Stimulated activated CD4-positive, alpha-beta T cell treated with anti-CD3 and anti-CD28 coated beads, Interleukin-2, amount 100 ng/mL, for 48 hours (primary cell): ENCODE results near the gene TPCN2.
A peak's percentile ranks its signal among the peaks of the same experiment; 100 is the strongest.
"Not testable (repeated sequence)": the region's sequence is repeated elsewhere in the genome, so short reads cannot be mapped to it uniquely, and the experiment has no call there.

Source experiments
- DNase-seq, 2 donors: peaks; one replicate each; pipeline ENCODE4 v3.0.0-alpha.2; 2020

Gene TPCN2

GRCh38 chr11:69048694-69049489 is at the start of gene TPCN2:
Gene TPCN2, plus strand, starts transcription at chr11:69048932. Its CDS starts 66 bp downstream, at chr11:69048998.
- peak; percentile 82 to 83 for DNase-seq

DNA sequence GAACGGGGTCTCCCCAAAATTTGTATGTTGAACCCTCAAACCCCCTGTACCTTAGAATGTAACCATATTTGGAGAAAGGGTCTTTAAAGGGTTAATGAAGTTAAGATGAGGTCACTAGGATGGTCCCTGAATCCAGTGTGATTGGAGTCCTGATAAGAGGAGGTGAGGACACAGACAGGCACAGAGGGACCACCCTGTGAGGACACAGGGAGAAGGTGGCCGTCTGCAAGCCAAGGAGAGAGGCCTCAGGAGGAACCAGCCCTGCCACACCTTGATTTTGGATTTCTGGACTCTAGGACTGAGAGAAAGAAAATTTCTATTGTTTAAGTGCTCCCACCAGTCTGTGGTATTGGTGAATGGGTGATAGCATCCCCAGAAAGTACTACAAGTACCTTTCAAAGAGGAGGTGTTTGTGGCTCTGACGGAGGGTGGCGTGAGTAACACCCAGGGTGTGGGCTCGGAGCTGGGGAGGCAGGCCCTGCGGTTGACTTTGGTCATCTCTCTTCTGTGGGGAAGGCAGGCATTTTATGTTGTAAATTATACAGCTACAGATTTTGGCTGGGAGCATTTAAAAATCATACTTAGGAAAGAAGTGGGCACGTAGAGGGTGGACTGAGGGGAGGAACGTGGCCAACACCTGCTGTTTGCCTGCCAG is 49.5 kb upstream of the TPCN2 start:
- DNase-seq = no peak

DNA sequence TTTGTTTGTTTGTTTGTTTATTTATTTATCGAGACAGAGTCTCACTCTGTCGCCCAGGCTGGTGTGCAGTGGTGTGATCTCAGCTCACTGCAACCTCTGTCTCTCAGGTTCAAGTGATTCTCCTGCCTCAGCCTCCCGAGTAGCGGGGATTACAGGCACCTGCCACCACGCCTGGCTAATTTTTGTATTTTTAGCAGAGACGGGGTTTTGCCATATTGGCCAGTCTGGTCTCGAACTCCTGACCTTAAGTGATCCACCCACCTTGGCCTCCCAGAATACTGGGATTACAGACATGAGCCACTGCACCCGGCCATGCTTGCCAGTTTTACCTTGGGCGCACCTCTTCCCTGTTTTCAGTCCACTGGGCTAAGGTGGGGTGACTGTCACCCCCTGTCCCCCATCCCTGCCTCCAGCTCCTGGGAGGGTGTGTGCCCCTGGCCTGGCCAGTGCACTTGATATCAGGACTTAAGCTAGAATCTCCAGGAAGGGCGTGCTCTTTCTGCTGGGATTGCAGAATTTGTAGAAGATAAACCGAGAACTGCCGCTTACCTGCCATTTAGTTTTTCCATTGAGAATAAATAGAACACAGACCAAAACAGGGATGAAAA is 48.9 kb upstream of the TPCN2 start:
- DNase-seq = not testable (repeated sequence)

- DNase-seq = no peak
Observed at GRCh38 chr11:69000391-69000790, 48.3 kb upstream of the TPCN2 start.

- DNase-seq = no peak
Observed at GRCh38 chr11:69000831-69001242, 47.9 kb upstream of the TPCN2 start.

DNA sequence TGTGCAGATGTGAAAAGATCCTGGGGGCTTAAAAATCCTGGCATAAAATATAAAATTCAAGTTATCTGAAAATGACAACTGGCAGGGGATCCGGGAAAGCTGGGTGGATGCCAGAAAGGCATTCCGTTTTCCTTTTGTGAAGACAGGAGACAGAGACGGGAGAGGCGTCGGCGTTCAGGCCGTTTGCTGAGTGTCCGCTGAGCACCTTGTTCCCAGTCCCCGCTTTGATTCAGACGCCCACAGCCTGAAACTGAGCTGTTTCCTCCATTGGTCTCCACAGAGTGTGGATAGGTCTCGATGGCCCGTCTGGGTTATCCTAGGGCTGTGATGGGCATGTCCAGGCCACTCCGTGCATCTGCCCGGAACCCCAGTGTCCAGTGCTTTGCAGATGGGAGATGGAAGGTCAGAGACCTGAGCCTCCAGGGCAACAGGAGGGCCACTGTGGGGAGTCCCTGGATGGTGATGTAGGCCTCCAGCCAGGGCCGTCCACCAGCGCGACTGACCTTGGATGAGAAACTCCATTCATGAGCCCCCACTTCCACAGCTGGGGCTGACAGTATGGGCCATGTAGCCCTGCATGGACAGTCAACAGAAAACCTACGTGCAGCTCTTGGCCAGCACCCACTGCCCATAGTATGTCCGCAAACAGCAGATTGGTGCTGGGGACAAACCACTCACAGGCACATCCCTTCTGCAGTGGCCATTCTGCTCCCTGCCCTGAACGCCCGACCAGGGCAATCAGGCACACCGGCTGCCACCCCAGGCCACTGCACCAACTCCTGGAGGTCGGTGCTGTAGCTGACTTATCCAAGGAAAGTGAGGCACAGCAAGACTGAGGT is 47.3 kb upstream of the TPCN2 start:
- DNase-seq = no peak

DNA sequence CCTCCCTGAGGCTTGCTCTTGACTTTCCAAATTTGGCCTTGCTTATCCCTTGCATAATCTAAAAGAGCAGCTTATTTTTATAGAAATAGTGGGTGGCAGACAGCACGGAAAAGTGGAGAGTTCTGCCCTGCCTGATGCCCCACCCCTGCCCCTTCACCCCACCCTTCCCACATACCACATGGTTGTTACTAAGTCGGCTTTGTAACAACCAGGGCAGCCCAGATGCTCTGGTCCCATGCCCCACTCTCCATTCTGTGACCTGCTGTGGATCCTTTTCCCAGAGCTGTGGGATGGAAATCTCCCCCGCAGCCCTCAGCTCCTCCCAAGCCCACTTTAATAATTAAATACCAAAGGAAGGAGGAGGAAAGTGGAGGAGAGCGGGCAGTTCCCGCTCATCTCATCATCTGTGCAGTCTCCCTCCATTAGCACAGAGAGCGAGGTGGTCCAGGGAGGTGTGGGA is 46.6 kb upstream of the TPCN2 start:
- no peak for DNase-seq

DNA sequence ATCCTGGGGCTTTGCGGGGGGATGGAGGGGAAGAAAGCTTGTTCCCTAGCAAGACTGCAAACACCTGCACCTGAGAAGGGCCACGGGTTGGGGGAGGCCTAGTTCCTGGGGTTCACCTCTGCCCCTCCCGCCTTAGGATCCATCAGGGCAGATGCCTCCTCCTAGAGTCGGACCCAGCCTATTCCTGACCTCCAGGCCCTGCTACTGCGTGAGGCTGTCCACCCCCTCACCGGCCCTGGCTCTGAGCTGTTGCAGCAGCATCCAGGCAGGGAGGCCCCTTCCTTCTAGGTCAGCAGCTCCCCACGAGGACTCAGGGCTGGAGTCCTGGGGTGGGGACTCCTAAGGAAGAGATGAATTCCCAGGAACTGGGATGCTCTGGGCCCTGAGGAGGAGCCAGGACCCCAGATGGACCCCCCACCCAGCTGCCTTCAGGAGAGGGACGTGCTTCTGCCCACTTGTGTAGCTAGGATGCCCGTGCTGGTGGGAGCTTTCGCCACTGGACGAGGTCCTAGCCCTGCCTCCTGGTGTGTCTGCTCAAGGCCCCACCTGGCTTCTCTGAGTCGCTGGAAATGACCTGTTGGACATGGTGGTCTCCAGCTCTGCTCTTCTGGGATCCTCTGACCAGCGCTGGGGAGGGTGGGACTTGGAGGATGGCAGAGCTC is 46.0 kb upstream of the TPCN2 start:
- no peak for DNase-seq

DNA sequence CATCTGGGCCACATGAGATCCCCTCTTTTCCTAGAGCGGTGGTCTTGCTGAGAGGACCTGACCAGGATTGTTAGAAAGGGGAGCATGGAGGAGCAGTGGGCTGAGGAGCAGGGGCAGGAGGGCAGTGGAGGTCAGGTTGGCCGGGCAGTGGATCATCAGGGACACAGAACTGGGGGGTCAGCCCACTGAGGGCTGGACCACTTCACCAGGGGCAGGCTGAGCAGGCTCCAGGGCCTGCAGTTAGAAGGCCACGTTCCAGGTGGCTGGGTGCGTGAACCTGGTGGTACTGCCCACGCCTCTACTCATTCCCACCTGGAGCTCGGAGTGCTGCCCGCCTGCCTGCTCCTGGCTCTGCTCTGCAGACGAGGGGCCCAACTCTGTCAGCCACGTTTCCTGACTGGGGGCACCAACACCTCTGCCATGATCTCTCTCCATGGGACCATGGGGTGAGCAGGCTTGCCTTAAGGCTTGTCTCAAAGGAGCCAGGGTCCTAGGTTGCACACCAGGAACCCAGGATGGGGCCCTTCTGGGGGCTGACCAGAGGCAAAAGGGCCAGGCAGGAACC is 45.3 kb upstream of the TPCN2 start:
- no peak for DNase-seq

- no peak for DNase-seq
Observed at GRCh38 chr11:69003866-69004367, 44.8 kb upstream of the TPCN2 start.

DNA sequence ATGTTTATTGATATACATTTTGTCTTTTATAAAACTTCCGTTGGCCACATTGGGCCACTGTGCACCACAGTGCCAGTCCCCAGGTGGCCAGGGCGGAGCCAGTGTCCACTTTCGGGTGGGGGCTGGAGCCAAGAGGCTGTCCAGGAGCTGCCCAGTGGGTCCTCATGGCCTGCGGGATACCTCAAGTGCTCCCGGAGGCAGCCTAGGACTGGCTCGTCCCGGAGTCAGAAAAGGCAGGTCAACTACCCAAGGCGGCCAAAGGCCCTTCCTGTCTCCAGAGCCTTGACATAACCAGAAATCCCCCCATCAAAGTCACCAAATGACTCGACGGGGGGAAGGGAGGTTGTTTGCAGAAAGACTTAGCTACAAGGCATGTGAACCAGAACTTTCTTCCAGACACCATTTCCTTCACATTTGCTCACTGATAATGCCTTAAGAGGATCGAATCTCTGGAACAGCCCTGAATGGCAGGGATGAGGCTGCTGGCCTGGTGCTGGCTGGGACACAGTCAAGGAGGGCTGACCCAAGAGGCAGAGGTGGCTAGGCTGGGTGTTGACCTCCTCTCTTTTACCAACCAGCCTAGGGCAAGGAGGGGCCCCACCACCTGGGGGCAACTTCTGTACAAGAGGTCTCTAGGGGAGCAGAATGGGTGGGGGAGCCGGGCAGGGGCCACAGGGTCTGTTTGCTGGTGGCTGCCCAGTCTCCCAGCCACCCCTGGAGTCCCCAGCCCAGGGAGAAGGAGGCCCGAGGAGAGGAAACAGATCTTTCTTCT is 44.1 kb upstream of the TPCN2 start:
- DNase-seq = no peak

- DNase-seq = no peak
Observed at GRCh38 chr11:69005183-69005630, 43.5 kb upstream of the TPCN2 start.

- no peak for DNase-seq
Observed at GRCh38 chr11:69005631-69006368, 42.9 kb upstream of the TPCN2 start.

GRCh38 chr11:69006816-69007215 is 41.9 kb upstream of the TPCN2 start:
- no peak for DNase-seq

- DNase-seq = no peak
Observed at GRCh38 chr11:69007975-69008381, 40.8 kb upstream of the TPCN2 start.

- DNase-seq = no peak
Observed at GRCh38 chr11:69008737-69009440, 39.8 kb upstream of the TPCN2 start.

DNA sequence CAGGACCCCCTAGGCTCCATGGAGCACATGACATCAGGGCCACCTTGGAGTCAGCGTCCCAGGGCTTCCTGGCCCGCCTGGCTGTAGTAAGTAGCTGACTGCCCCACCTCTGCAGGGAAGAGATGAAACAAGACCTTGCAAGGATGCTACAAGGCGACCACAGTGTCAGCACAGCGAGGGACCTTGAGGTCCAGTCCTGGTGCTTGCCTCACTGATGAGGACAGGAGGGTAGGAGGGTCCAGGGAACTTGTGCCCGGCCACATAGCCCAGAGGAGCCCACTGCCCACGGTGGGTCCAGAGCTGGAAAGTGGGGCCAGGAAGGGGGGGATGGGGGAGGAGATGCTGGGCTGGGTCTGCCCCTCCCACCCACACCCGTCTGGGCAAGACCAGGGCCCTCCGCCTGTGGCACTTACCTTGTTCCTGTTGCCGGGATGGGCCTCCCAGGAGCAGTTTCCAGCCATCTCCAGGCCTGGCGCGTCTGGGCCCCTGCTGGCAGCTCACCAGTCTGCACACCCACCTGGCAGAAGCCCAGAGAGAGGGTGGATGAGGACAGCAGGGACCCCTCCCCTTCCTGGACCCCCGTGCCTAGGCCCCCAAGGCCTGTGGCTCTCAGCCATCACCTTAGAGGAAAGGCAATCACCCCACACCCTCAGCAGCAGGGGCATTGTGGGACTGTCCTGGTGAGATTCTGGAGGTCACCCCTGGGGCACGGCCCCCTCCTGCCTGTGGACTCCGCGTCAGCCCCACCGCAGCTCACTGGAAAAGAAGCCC is 39.1 kb upstream of the TPCN2 start:
- no peak for DNase-seq

DNA sequence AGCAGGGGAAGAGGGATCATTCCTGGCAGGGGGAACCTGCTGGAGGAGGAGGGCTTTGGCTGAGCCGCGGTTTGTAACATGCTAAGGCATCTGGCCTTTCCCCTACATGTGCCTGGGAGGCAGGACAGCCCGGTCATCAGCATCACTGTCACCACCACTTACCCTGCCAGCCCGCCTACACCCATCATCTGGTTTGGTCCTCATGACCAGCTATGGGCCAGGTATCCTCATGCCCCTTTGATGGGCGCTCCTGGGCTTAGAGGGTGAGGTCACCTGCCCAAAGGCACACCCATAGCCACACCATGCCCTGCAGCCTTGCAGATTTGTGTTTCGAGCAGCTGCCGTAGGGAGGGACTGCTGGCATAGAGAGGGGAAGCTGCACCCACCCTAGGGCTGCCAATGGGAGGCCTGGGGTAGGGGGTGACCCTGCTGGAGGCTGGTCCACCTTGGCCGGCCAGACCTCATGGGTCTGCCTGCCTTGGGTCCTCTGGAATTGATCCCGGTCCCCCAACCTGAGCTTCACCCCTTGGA is 38.3 kb upstream of the TPCN2 start:
- DNase-seq = no peak
